Measurements from ENCODE around the gene ZNF518B. TPM values are rescaled to one million over a fixed set of nuclear protein-coding genes. Genes with fewer than 3 reads are reported as not detected.
A peak's percentile ranks its signal among the peaks of the same experiment; 100 is the strongest.

The ZNF518B gene
- total and polyA plus RNA-seq, 2 donors (not counting 1 experiment from before 2014, with no cell fraction given), result 12.4 to 20.0 TPM

- Histone ChIP-seq H3K4me3 (replicated peaks in 1 of 4; ENCODE audit: control extremely low read depth in 1 of 4, insufficient read depth in 1 of 4, low read depth in 3 of 4, low read length in 4 of 4) (no peak overlapping the region), H3K79me2 (ENCODE audit: control insufficient read depth, insufficient read depth, low read length) (no peaks in the 10 kb centered on the region), H4K20me1 (ENCODE audit: control insufficient read depth, extremely low read depth, insufficient read depth, low read length) (no peaks in the 10 kb centered on the region), H3K4me1 (ENCODE audit: control insufficient read depth, extremely low read depth, insufficient read depth, low read length) (no peaks in the 10 kb centered on the region), H2AFZ (ENCODE audit: low read length) (no peak overlapping the region), H3K27ac (ENCODE audit: insufficient read depth, low read length) (no peak overlapping the region), H3K27me3 (ENCODE audit: control insufficient read depth, insufficient read depth, low read length) (peaks cover 10% of the 10 kb centered on the region), H3K9me3 (ENCODE audit: control insufficient read depth, insufficient read depth, low read depth, low read length) (no peaks in the 10 kb centered on the region), H3K4me2 (ENCODE audit: extremely low read depth, insufficient read depth, low read length) (no peak overlapping the region), H3K9ac (ENCODE audit: insufficient read depth, low read length) (no peak overlapping the region), H3K36me3 (ENCODE audit: control insufficient read depth, insufficient read depth, low read length) (no peaks in the 10 kb centered on the region)
- no peak for DNase-seq (ENCODE audit: low read depth in 2 of 2)
- TF ChIP-seq, protein P1, sequence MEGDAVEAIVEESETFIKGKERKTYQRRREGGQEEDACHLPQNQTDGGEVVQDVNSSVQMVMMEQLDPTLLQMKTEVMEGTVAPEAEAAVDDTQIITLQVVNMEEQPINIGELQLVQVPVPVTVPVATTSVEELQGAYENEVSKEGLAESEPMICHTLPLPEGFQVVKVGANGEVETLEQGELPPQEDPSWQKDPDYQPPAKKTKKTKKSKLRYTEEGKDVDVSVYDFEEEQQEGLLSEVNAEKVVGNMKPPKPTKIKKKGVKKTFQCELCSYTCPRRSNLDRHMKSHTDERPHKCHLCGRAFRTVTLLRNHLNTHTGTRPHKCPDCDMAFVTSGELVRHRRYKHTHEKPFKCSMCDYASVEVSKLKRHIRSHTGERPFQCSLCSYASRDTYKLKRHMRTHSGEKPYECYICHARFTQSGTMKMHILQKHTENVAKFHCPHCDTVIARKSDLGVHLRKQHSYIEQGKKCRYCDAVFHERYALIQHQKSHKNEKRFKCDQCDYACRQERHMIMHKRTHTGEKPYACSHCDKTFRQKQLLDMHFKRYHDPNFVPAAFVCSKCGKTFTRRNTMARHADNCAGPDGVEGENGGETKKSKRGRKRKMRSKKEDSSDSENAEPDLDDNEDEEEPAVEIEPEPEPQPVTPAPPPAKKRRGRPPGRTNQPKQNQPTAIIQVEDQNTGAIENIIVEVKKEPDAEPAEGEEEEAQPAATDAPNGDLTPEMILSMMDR (conservative IDR thresholded peaks at IDR 0.05 in 1 of 2, IDR thresholded peaks at IDR 0.05 in 1 of 2; ENCODE audit: low read depth in 1 of 2, low read length in 2 of 2), result no peak
- no peak for TF ChIP-seq EZH2 (IDR thresholded peaks at IDR 0.05; ENCODE audit: low read length, missing control alignments)
Measured at GRCh38 chr4:10466161-10466560, 8.9 kb upstream of the ZNF518B start.

DNA sequence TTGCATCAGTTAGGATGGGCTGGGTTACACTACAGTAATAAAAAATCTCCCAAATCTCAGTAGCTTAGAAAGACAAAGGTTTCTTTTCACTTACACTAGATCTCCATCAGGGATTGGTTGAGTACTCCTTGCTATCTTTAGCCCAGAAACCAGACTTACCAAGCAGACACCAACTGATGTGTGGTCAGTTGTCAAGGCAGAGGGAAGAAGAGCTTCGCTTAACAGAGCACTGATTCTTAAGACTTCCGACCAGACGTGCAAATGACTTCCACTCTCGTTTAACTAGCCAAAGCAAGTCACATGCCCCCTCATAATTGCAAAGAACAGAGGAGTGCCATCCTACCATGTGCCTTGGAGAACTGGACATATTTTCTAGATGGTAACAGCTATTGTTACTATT, 5.7 kb upstream of the ZNF518B start:
- Histone ChIP-seq H3K36me3 (ENCODE audit: control insufficient read depth, insufficient read depth, low read length) (no peaks in the 10 kb centered on the region), H3K9me3 (ENCODE audit: control insufficient read depth, insufficient read depth, low read depth, low read length) (no peaks in the 10 kb centered on the region), H3K4me3 (replicated peaks in 1 of 4; ENCODE audit: control extremely low read depth in 1 of 4, insufficient read depth in 1 of 4, low read depth in 3 of 4, low read length in 4 of 4) (no peak overlapping the region), H3K27me3 (ENCODE audit: control insufficient read depth, insufficient read depth, low read length) (peaks cover 10% of the 10 kb centered on the region), H3K79me2 (ENCODE audit: control insufficient read depth, insufficient read depth, low read length) (no peaks in the 10 kb centered on the region), H2AFZ (ENCODE audit: low read length) (no peak overlapping the region), H3K9ac (ENCODE audit: insufficient read depth, low read length) (no peak overlapping the region), H4K20me1 (ENCODE audit: control insufficient read depth, extremely low read depth, insufficient read depth, low read length) (no peaks in the 10 kb centered on the region), H3K4me1 (ENCODE audit: control insufficient read depth, extremely low read depth, insufficient read depth, low read length) (no peaks in the 10 kb centered on the region), H3K27ac (ENCODE audit: insufficient read depth, low read length) (no peak overlapping the region), H3K4me2 (ENCODE audit: extremely low read depth, insufficient read depth, low read length) (no peak overlapping the region)
- TF ChIP-seq, protein P1 (conservative IDR thresholded peaks at IDR 0.05 in 1 of 2, IDR thresholded peaks at IDR 0.05 in 1 of 2; ENCODE audit: low read depth in 1 of 2, low read length in 2 of 2), result no peak
- no peak for TF ChIP-seq EZH2 (IDR thresholded peaks at IDR 0.05; ENCODE audit: low read length, missing control alignments)
- no peak for DNase-seq (ENCODE audit: low read depth in 2 of 2)

GRCh38 chr4:10461850-10462400, 4.7 kb upstream of the ZNF518B start:
- TF ChIP-seq, protein P1 (conservative IDR thresholded peaks at IDR 0.05 in 1 of 2, IDR thresholded peaks at IDR 0.05 in 1 of 2; ENCODE audit: low read depth in 1 of 2, low read length in 2 of 2), result no peak
- TF ChIP-seq EZH2 (IDR thresholded peaks at IDR 0.05; ENCODE audit: low read length, missing control alignments), result no peak
- H3K9me3 ChIP-seq (ENCODE audit: control insufficient read depth, insufficient read depth, low read depth, low read length), result no peaks in the 10 kb centered on the region
- H3K4me1 ChIP-seq (ENCODE audit: control insufficient read depth, extremely low read depth, insufficient read depth, low read length), result no peaks in the 10 kb centered on the region
- peak overlapping the region; percentile 86 for H3K4me2 ChIP-seq (ENCODE audit: extremely low read depth, insufficient read depth, low read length)
- no peak for DNase-seq (ENCODE audit: low read depth in 2 of 2)
- no peaks in the 10 kb centered on the region for H4K20me1 ChIP-seq (ENCODE audit: control insufficient read depth, extremely low read depth, insufficient read depth, low read length)
- H2AFZ ChIP-seq (ENCODE audit: low read length), result no peak overlapping the region
- peak overlapping the region in 2 of 4 experiments; percentile 36 to 41 for H3K4me3 ChIP-seq (replicated peaks in 1 of 4; ENCODE audit: control extremely low read depth in 1 of 4, insufficient read depth in 1 of 4, low read depth in 3 of 4, low read length in 4 of 4)
- H3K36me3 ChIP-seq (ENCODE audit: control insufficient read depth, insufficient read depth, low read length), result no peaks in the 10 kb centered on the region
- peaks cover 10% of the 10 kb centered on the region for H3K27me3 ChIP-seq (ENCODE audit: control insufficient read depth, insufficient read depth, low read length)
- no peak overlapping the region for H3K27ac ChIP-seq (ENCODE audit: insufficient read depth, low read length)
- no peaks in the 10 kb centered on the region for H3K79me2 ChIP-seq (ENCODE audit: control insufficient read depth, insufficient read depth, low read length)
- H3K9ac ChIP-seq (ENCODE audit: insufficient read depth, low read length), result no peak overlapping the region

Measured in fibroblast of lung (primary cell).